ENCODE data around the gene MAD1L1.

MAD1L1 gene

GRCh38 chr7:2053395-2053794, 179.3 kb downstream of the MAD1L1 start:
- no peak for DNase-seq

- DNase-seq = no peak
Observed at GRCh38 chr7:2052657-2053048, 180.1 kb downstream of the MAD1L1 start.

- no peak for DNase-seq
Observed at GRCh38 chr7:2051707-2052656, 180.8 kb downstream of the MAD1L1 start.

GRCh38 chr7:2050511-2050866, 182.3 kb downstream of the MAD1L1 start:
- no peak for DNase-seq

GRCh38 chr7:2049782-2050510, 182.8 kb downstream of the MAD1L1 start:
- DNase-seq = no peak

- no peak for DNase-seq
Observed at GRCh38 chr7:2049111-2049781, 183.5 kb downstream of the MAD1L1 start.

GRCh38 chr7:2048531-2048930, 184.2 kb downstream of the MAD1L1 start:
- no peak for DNase-seq

GRCh38 chr7:2048006-2048405, 184.7 kb downstream of the MAD1L1 start:
- no peak for DNase-seq

- DNase-seq = no peak
Observed at GRCh38 chr7:2046581-2047565, 185.9 kb downstream of the MAD1L1 start.

GRCh38 chr7:2045559-2046405, 187.0 kb downstream of the MAD1L1 start:
- no peak for DNase-seq

- DNase-seq = no peak
Observed at GRCh38 chr7:2044883-2045471, 187.8 kb downstream of the MAD1L1 start.

- DNase-seq = no peak
Observed at GRCh38 chr7:2044311-2044882, 188.3 kb downstream of the MAD1L1 start.

GRCh38 chr7:2043316-2044039, 189.3 kb downstream of the MAD1L1 start:
- DNase-seq = no peak

- no peak for DNase-seq
Observed at GRCh38 chr7:2042650-2043049, 190.1 kb downstream of the MAD1L1 start.

- no peak for DNase-seq
Observed at GRCh38 chr7:2041496-2042367, 191.0 kb downstream of the MAD1L1 start.

- no peak for DNase-seq
Observed at GRCh38 chr7:2040893-2041270, 191.9 kb downstream of the MAD1L1 start.

- DNase-seq = no peak
Observed at GRCh38 chr7:2040201-2040892, 192.4 kb downstream of the MAD1L1 start.

Data from effector CD8-positive, alpha-beta T cell (primary cell).